Measurements from ENCODE around the gene PTPA.

The PTPA gene

GRCh38 chr9:129162497-129163197 is 51.4 kb downstream of the PTPA start:
- TF ChIP-seq CTCF (IDR thresholded peaks at IDR 0.05): no peak
- no peak for TF ChIP-seq ZFX (IDR thresholded peaks at IDR 0.05; ENCODE audit: borderline replicate concordance)
- H3K27ac ChIP-seq: no peak overlapping the region

GRCh38 chr9:129163198-129163670 is 52.0 kb downstream of the PTPA start:
- H3K27ac ChIP-seq: peak overlapping the region; percentile 89; the same call in 1 of the 2 replicates

GRCh38 chr9:129163753-129164152 is 52.5 kb downstream of the PTPA start:
- TF ChIP-seq ZFX (IDR thresholded peaks at IDR 0.05; ENCODE audit: borderline replicate concordance): no peak
- peak overlapping the region; percentile 89 for H3K27ac ChIP-seq

GRCh38 chr9:129164246-129164930 is 53.2 kb downstream of the PTPA start:
- TF ChIP-seq CTCF (IDR thresholded peaks at IDR 0.05) (no peak), ZFX (IDR thresholded peaks at IDR 0.05; ENCODE audit: borderline replicate concordance) (no peak)
- H3K27ac ChIP-seq: peak overlapping the region; percentile 89

- TF ChIP-seq CTCF (IDR thresholded peaks at IDR 0.05): no peak
- no peak for TF ChIP-seq ZFX (IDR thresholded peaks at IDR 0.05; ENCODE audit: borderline replicate concordance)
- peak overlapping the region; percentile 89 for H3K27ac ChIP-seq
These were observed 54.0 kb downstream of the PTPA start for GRCh38 chr9:129165198-129165597.

- H3K27ac ChIP-seq: peak overlapping the region; percentile 89
- TF ChIP-seq CTCF (IDR thresholded peaks at IDR 0.05): no peak
- no peak for TF ChIP-seq ZFX (IDR thresholded peaks at IDR 0.05; ENCODE audit: borderline replicate concordance)
These were observed 55.7 kb downstream of the PTPA start for GRCh38 chr9:129166623-129167557.

GRCh38 chr9:129170229-129170628 is 59.0 kb downstream of the PTPA start:
- TF ChIP-seq CTCF (IDR thresholded peaks at IDR 0.05) (no peak), ZFX (IDR thresholded peaks at IDR 0.05; ENCODE audit: borderline replicate concordance) (no peak)
- no peak overlapping the region for H3K27ac ChIP-seq
